Measurements from ENCODE around the gene FBXL16. TPM values are rescaled to one million over a fixed set of nuclear protein-coding genes. Genes with fewer than 3 reads are reported as not detected.
A peak's percentile ranks its signal among the peaks of the same experiment; 100 is the strongest.

FBXL16 gene
- total and polyA plus RNA-seq, 2 of the 13 experiments (the other 11 are each of a cell fraction or from before 2014, with no cell fraction given), result 0.22 to 2.0 TPM

DNA sequence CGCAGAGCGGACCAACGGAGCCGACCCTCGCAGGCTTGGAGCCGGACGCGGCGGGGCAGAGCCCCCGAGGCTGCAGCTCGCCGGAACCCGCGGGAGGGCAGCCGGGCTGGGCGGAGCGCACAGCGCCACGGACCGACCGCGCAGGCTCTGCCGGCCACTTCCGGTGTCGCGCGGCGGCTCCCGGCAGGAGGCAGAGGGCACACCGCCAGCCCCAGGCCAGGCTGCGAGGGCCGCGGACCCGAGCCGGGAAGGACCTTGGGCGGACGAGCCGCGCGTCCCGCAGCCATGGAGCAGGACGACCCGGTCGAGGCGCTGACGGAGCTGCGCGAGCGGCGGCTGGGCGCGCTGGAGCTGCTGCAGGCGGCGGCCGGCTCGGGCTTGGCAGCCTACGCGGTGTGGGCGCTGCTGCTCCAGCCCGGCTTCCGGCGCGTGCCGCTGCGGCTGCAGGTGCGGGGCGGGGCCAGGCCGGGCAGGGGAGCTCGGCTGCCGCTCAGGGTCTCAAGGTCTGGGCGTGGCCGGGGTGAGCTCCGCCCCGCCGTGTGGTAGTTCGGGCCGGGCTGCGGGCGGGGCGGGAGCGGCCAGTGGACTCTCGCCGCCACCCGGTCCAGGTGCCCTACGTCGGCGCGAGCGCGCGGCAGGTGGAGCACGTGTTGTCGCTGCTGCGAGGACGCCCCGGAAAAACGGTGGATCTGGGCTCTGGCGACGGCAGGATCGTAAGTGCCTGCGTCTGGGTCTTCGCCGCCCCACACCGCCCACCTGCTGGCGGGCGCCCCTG is 15.6 kb upstream of the FBXL16 start, which contains the start of gene ANTKMT (continued):
- TF ChIP-seq, protein P1, sequence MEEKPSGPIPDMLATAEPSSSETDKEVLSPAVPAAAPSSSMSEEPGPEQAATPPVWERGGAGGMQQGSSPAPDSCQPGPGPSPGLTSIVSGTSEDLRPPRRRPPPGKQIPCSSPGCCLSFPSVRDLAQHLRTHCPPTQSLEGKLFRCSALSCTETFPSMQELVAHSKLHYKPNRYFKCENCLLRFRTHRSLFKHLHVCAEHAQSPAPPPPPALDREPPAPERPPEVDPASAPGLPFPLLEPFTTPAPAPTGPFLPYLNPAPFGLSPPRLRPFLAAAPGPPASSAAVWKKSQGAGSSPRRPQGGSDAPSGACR (CRISPR knock-in tag; IDR thresholded peaks at IDR 0.05), result no peak
- peak; percentile 76; the same call in 1 of the 2 replicates for TF ChIP-seq ZNF674 (CRISPR knock-in tag; IDR thresholded peaks at IDR 0.05; ENCODE audit: low read depth)
- peak; percentile 58 for TF ChIP-seq HCFC1 (IDR thresholded peaks at IDR 0.05; ENCODE audit: low read depth, low read length)
- TF ChIP-seq ZNF180 (CRISPR knock-in tag; IDR thresholded peaks at IDR 0.05; ENCODE audit: borderline replicate concordance, low read depth), result no peak
- no peak for TF ChIP-seq SMAD1 (CRISPR knock-in tag; IDR thresholded peaks at IDR 0.05; ENCODE audit: borderline replicate concordance, low read depth)
- TF ChIP-seq ZNF557 (CRISPR knock-in tag; IDR thresholded peaks at IDR 0.05), result peak; percentile 69; the same call in 1 of the 2 replicates
- TF ChIP-seq, protein P2, sequence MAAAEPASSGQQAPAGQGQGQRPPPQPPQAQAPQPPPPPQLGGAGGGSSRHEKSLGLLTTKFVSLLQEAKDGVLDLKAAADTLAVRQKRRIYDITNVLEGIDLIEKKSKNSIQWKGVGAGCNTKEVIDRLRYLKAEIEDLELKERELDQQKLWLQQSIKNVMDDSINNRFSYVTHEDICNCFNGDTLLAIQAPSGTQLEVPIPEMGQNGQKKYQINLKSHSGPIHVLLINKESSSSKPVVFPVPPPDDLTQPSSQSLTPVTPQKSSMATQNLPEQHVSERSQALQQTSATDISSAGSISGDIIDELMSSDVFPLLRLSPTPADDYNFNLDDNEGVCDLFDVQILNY (CRISPR knock-in tag; conservative IDR thresholded peaks at IDR 0.05), result 0 out of 2 replicates have a peak, but pooled peaks have one; percentile 40
- TF ChIP-seq ZNF33A (CRISPR knock-in tag; IDR thresholded peaks at IDR 0.05; ENCODE audit: borderline replicate concordance), result no peak; the same call in 1 of the 2 replicates
- TF ChIP-seq JUN (CRISPR knock-in tag; IDR thresholded peaks at IDR 0.05), result peak; percentile 33; the same call in 1 of the 2 replicates
- TF ChIP-seq, protein P3, sequence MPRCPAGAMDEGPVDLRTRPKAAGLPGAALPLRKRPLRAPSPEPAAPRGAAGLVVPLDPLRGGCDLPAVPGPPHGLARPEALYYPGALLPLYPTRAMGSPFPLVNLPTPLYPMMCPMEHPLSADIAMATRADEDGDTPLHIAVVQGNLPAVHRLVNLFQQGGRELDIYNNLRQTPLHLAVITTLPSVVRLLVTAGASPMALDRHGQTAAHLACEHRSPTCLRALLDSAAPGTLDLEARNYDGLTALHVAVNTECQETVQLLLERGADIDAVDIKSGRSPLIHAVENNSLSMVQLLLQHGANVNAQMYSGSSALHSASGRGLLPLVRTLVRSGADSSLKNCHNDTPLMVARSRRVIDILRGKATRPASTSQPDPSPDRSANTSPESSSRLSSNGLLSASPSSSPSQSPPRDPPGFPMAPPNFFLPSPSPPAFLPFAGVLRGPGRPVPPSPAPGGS (CRISPR knock-in tag; IDR thresholded peaks at IDR 0.05), result peak; percentile 95
- peak; percentile 58 for TF ChIP-seq ZNF883 (CRISPR knock-in tag; IDR thresholded peaks at IDR 0.05; ENCODE audit: not compliant biosample characterization)
- no peak for TF ChIP-seq U2AF2 (IDR thresholded peaks at IDR 0.05; ENCODE audit: low read depth, low read length)
- TF ChIP-seq, protein P4, sequence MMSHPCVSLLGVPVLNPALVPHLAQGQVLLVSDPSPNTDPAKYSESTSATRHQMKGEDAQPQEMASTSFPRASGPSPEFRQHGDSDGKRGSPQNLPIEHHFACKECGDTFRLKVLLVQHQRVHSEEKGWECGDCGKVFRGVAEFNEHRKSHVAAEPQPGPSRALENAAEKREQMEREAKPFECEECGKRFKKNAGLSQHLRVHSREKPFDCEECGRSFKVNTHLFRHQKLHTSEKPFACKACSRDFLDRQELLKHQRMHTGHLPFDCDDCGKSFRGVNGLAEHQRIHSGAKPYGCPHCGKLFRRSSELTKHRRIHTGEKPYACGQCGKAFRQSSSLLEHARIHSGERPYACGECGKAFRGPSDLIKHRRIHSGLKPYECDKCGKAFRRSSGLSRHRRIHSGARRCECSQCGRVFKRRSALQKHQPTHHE (CRISPR knock-in tag; IDR thresholded peaks at IDR 0.05; ENCODE audit: borderline replicate concordance), result no peak; the same call in 1 of the 2 replicates
- TF ChIP-seq PRPF4 (IDR thresholded peaks at IDR 0.05; ENCODE audit: low read depth, low read length, poor library complexity, severe bottlenecking), result no peak
- TF ChIP-seq DPF2 (CRISPR knock-in tag; IDR thresholded peaks at IDR 0.05; ENCODE audit: borderline replicate concordance, low read depth), result no peak
- TF ChIP-seq, protein P5, sequence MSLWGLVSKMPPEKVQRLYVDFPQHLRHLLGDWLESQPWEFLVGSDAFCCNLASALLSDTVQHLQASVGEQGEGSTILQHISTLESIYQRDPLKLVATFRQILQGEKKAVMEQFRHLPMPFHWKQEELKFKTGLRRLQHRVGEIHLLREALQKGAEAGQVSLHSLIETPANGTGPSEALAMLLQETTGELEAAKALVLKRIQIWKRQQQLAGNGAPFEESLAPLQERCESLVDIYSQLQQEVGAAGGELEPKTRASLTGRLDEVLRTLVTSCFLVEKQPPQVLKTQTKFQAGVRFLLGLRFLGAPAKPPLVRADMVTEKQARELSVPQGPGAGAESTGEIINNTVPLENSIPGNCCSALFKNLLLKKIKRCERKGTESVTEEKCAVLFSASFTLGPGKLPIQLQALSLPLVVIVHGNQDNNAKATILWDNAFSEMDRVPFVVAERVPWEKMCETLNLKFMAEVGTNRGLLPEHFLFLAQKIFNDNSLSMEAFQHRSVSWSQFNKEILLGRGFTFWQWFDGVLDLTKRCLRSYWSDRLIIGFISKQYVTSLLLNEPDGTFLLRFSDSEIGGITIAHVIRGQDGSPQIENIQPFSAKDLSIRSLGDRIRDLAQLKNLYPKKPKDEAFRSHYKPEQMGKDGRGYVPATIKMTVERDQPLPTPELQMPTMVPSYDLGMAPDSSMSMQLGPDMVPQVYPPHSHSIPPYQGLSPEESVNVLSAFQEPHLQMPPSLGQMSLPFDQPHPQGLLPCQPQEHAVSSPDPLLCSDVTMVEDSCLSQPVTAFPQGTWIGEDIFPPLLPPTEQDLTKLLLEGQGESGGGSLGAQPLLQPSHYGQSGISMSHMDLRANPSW (CRISPR knock-in tag; IDR thresholded peaks at IDR 0.05; ENCODE audit: borderline replicate concordance), result no peak
- no peak for TF ChIP-seq ZMYM4 (CRISPR knock-in tag; IDR thresholded peaks at IDR 0.05)
- TF ChIP-seq ZNF34 (CRISPR knock-in tag; IDR thresholded peaks at IDR 0.05; ENCODE audit: borderline replicate concordance), result 0 out of 2 replicates have a peak, but pooled peaks have one; percentile 67
